Mesendoderm (in vitro differentiated cells): ENCODE data around the gene HSD17B11.
"Not testable (repeated sequence)": the region's sequence is repeated elsewhere in the genome, so short reads cannot be mapped to it uniquely, and the experiment has no call there.

Experiments
- DNase-seq: peaks from one replicate; pipeline ENCODE4 v3.0.0; 2013
- H2AK5ac ChIP-seq: 2 replicates; pipeline ENCODE4 v1.6.1; 2013; ENCODE audit warnings: low read length, inconsistent platforms
- H2BK120ac ChIP-seq: 2 replicates; pipeline ENCODE4 v1.6.1; 2013; ENCODE audit warnings: low read depth, mild to moderate bottlenecking, low read length, moderate library complexity, mixed read lengths
- H2BK15ac ChIP-seq: replicated peaks from 2 replicates; pipeline ENCODE4 v1.6.1; 2013; ENCODE audit warnings: low read depth, mild to moderate bottlenecking, moderate library complexity
- H2BK5ac ChIP-seq: 2 replicates; pipeline ENCODE4 v1.6.1; 2013; ENCODE audit warnings: low read length, inconsistent platforms
- H3K18ac ChIP-seq: 2 replicates; pipeline ENCODE4 v1.6.1; 2013; ENCODE audit warnings: mild to moderate bottlenecking, low read length, mixed read lengths
- H3K23ac ChIP-seq: one replicate; pipeline ENCODE4 v1.6.1; 2013; ENCODE audit warnings: low read length
- H3K27ac ChIP-seq: 2 replicates; pipeline ENCODE4 v1.5.1; 2013; ENCODE audit warnings: low read depth, mild to moderate bottlenecking, inconsistent platforms, low read length, moderate library complexity
- H3K27me3 ChIP-seq: 2 replicates; pipeline ENCODE4 v1.6.1; 2013; ENCODE audit warnings: low read length, control low read depth, mild to moderate bottlenecking, inconsistent platforms; ENCODE audit not compliant: insufficient read depth, poor library complexity
- H3K36me3 ChIP-seq: 2 replicates; pipeline ENCODE4 v1.6.1; 2013; ENCODE audit warnings: low read length, inconsistent platforms; ENCODE audit not compliant: control insufficient read depth, insufficient read depth
- H3K4ac ChIP-seq: one replicate; pipeline ENCODE4 v1.6.1; 2013; ENCODE audit warnings: low read depth, mild to moderate bottlenecking, low read length, moderate library complexity
- H3K4me1 ChIP-seq: 2 replicates; pipeline ENCODE4 v1.6.1; 2013; ENCODE audit warnings: low read depth, low read length, inconsistent platforms; ENCODE audit not compliant: control insufficient read depth
- H3K4me2 ChIP-seq: 2 replicates; pipeline ENCODE4 v1.6.1; 2013; ENCODE audit warnings: low read length
- H3K4me3 ChIP-seq: 2 replicates; pipeline ENCODE4 v1.5.1; 2013; ENCODE audit warnings: mild to moderate bottlenecking, low read length
- H3K56ac ChIP-seq: one replicate; pipeline ENCODE4 v1.6.1; 2013; ENCODE audit warnings: low read length
- H3K79me1 ChIP-seq: 2 replicates; pipeline ENCODE4 v1.6.1; 2013; ENCODE audit warnings: low read length, inconsistent platforms
- H3K79me2 ChIP-seq: 2 replicates; pipeline ENCODE4 v1.6.1; 2013; ENCODE audit warnings: mild to moderate bottlenecking, low read length; ENCODE audit not compliant: control insufficient read depth, insufficient read depth
- H3K9ac ChIP-seq: 2 replicates; pipeline ENCODE4 v1.6.1; 2013; ENCODE audit warnings: low read length, inconsistent platforms
- H4K5ac ChIP-seq: one replicate; pipeline ENCODE4 v1.6.1; 2013; ENCODE audit warnings: low read length
- H4K8ac ChIP-seq: one replicate; pipeline ENCODE4 v1.6.1; 2013; ENCODE audit warnings: low read depth, mild to moderate bottlenecking, control low read depth, low read length, moderate library complexity
- WGBS: extraction: QIAGEN DNeasy Blood & Tissue Kit; methylation state at CpG from one replicate; pipeline ENCODE4 v1.1.7; 2013; ENCODE audit warnings: low lambda C conversion rate, missing lambda C conversion rate; ENCODE audit not compliant: insufficient coverage; ENCODE audit errors: extremely low coverage; 5-methylcytosine and 5-hydroxymethylcytosine counted together

HSD17B11 gene

GRCh38 chr4:87420276-87420830 lies 29.4 kb upstream of the HSD17B11 start:
- Histone ChIP-seq H3K4ac (no peak overlapping the region), H3K79me2 (peaks cover 17% of the 10 kb centered on the region), H3K27ac (no peak overlapping the region), H3K36me3 (no peaks in the 10 kb centered on the region), H2BK120ac (no peak overlapping the region), H2BK15ac (no peak overlapping the region), H2AK5ac (no peak overlapping the region), H3K4me2 (no peak overlapping the region), H3K56ac (no peak overlapping the region), H3K27me3 (no peaks in the 10 kb centered on the region), H4K5ac (no peak overlapping the region), H3K18ac (no peak overlapping the region), H2BK5ac (peak overlapping the region; percentile 64), H3K4me1 (peaks cover 7% of the 10 kb centered on the region), H3K23ac (no peak overlapping the region), H4K8ac (peak overlapping the region; percentile 65), H3K79me1 (peaks cover 7% of the 10 kb centered on the region), H3K4me3 (no peak overlapping the region), H3K9ac (no peak overlapping the region)
- WGBS: no CpG with 5 or more reads among the region's 4 CpGs
- DNase-seq: no peak

GRCh38 chr4:87419578-87420249 lies 28.7 kb upstream of the HSD17B11 start:
- peak overlapping the region; percentile 65 for H4K8ac ChIP-seq
- no peak overlapping the region for H3K56ac ChIP-seq
- H3K79me1 ChIP-seq: peaks cover 3% of the 10 kb centered on the region
- peaks cover 12% of the 10 kb centered on the region for H3K79me2 ChIP-seq
- H3K9ac ChIP-seq: no peak overlapping the region
- no peak overlapping the region for H2BK120ac ChIP-seq
- no peak overlapping the region for H4K5ac ChIP-seq
- H3K36me3 ChIP-seq: no peaks in the 10 kb centered on the region
- H3K4me1 ChIP-seq: peaks cover 7% of the 10 kb centered on the region
- no peak overlapping the region for H2BK15ac ChIP-seq
- H3K4me3 ChIP-seq: no peak overlapping the region
- no peak overlapping the region for H2AK5ac ChIP-seq
- no peak overlapping the region for H3K27ac ChIP-seq
- H3K4me2 ChIP-seq: no peak overlapping the region
- no peak overlapping the region for H3K23ac ChIP-seq
- WGBS: no CpG with 5 or more reads among the region's 5 CpGs
- no peak overlapping the region for H2BK5ac ChIP-seq
- no peak for DNase-seq
- no peak overlapping the region for H3K18ac ChIP-seq
- H3K27me3 ChIP-seq: no peaks in the 10 kb centered on the region
- H3K4ac ChIP-seq: no peak overlapping the region

- not testable (repeated sequence) for H3K4me1 ChIP-seq, DNase-seq, H3K4ac ChIP-seq, H4K5ac ChIP-seq, H2BK15ac ChIP-seq, H3K9ac ChIP-seq, H2BK5ac ChIP-seq, H3K27me3 ChIP-seq, H4K8ac ChIP-seq, H3K23ac ChIP-seq, H3K56ac ChIP-seq, H3K27ac ChIP-seq, H2BK120ac ChIP-seq, H3K18ac ChIP-seq, H3K79me1 ChIP-seq, H3K79me2 ChIP-seq, H3K4me3 ChIP-seq, H2AK5ac ChIP-seq, H3K36me3 ChIP-seq, H3K4me2 ChIP-seq
- no CpG with 5 or more reads among the region's 4 CpGs for WGBS
Observed at GRCh38 chr4:87418410-87418809, 27.4 kb upstream of the HSD17B11 start.

DNA sequence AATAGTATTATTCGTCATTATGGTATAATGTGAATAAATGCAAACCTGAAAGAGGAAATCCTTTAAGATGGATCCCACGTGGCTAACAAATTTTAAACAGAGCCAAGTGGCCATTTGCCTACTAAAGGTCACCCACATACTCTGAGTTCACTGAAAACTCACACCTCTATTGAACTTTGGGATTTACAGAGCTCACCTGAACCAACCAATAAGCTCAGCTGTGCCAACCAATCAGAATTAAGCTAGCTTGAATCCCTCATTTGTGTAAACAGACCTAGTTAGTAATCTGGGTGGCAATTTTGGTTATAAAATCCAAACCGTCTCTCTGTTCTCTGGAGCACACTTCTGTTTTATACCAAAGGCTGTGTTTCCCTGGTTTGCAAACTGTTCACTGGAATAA lies 26.0 kb upstream of the HSD17B11 start:
- no peak overlapping the region for H3K9ac ChIP-seq
- H3K79me1 ChIP-seq: no peaks in the 10 kb centered on the region
- no peak overlapping the region for H3K4ac ChIP-seq
- H2BK120ac ChIP-seq: no peak overlapping the region
- H3K18ac ChIP-seq: no peak overlapping the region
- H3K27me3 ChIP-seq: no peaks in the 10 kb centered on the region
- no peak overlapping the region for H4K8ac ChIP-seq
- no peak overlapping the region for H2BK5ac ChIP-seq
- H3K27ac ChIP-seq: no peak overlapping the region
- no peaks in the 10 kb centered on the region for H3K79me2 ChIP-seq
- H3K4me2 ChIP-seq: no peak overlapping the region
- H2BK15ac ChIP-seq: no peak overlapping the region
- peaks cover 4% of the 10 kb centered on the region for H3K4me1 ChIP-seq
- H3K23ac ChIP-seq: no peak overlapping the region
- H2AK5ac ChIP-seq: no peak overlapping the region
- no peak for DNase-seq
- H3K36me3 ChIP-seq: no peaks in the 10 kb centered on the region
- WGBS: no CpG with 5 or more reads among the region's 3 CpGs
- no peak overlapping the region for H4K5ac ChIP-seq
- no peak overlapping the region for H3K4me3 ChIP-seq
- H3K56ac ChIP-seq: no peak overlapping the region

DNA sequence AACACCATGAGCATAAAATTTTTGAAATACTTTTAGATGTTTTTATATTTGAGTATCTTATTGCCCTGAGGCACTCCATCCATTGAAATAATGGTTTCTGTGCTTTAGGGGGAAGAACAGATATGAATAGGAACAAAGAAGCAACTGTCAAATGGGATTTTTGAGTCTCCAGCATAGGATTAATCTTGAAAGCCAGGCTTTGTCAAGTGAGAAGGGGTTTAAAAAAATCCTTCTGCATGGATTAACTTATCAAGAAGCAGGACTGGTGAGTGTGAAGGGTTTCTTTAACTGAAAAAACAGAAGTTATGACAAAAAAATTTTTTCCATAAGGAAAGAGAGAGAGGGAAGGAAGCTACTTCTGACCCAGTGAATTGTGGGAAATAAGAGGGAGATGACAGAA lies 23.8 kb upstream of the HSD17B11 start:
- DNase-seq: no peak
- H2AK5ac ChIP-seq: no peak overlapping the region
- H3K56ac ChIP-seq: no peak overlapping the region
- no peak overlapping the region for H2BK120ac ChIP-seq
- H3K36me3 ChIP-seq: no peaks in the 10 kb centered on the region
- H3K27me3 ChIP-seq: no peaks in the 10 kb centered on the region
- no peak overlapping the region for H4K8ac ChIP-seq
- no peak overlapping the region for H2BK5ac ChIP-seq
- H3K79me2 ChIP-seq: no peaks in the 10 kb centered on the region
- no peaks in the 10 kb centered on the region for H3K79me1 ChIP-seq
- no peak overlapping the region for H3K4me2 ChIP-seq
- H3K18ac ChIP-seq: no peak overlapping the region
- no peaks in the 10 kb centered on the region for H3K4me1 ChIP-seq
- H3K9ac ChIP-seq: no peak overlapping the region
- H2BK15ac ChIP-seq: no peak overlapping the region
- no peak overlapping the region for H3K27ac ChIP-seq
- H3K4me3 ChIP-seq: no peak overlapping the region
- no peak overlapping the region for H3K4ac ChIP-seq
- no peak overlapping the region for H3K23ac ChIP-seq
- no peak overlapping the region for H4K5ac ChIP-seq

DNA sequence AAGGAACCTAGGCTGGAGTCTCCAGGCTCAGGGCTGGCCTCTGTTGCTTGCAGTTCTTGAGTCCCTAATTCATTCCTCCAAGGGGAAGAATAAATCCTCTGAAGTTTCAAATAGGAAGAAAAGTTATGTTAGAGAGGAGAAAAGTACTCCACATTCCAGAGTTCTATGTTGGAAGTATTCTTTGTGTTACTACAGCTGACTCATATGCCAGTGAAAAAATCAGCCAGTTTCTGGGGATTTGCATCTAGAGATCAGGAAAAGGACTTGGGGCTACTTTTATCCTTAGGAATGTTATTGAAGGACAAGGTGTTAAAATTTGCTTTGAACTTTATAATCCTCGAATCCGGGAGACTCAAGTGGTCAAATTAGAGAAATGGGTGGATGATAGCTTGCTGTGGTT lies 19.7 kb upstream of the HSD17B11 start:
- Histone ChIP-seq H3K23ac (no peak overlapping the region), H3K4ac (no peak overlapping the region), H2BK15ac (no peak overlapping the region), H2BK5ac (no peak overlapping the region), H2AK5ac (no peak overlapping the region), H3K27ac (no peak overlapping the region), H4K8ac (no peak overlapping the region), H3K79me2 (no peaks in the 10 kb centered on the region), H3K4me2 (no peak overlapping the region), H2BK120ac (no peak overlapping the region), H3K56ac (no peak overlapping the region), H3K18ac (no peak overlapping the region), H3K4me1 (no peaks in the 10 kb centered on the region), H3K27me3 (no peaks in the 10 kb centered on the region), H4K5ac (no peak overlapping the region), H3K4me3 (no peak overlapping the region), H3K9ac (no peak overlapping the region), H3K36me3 (no peaks in the 10 kb centered on the region), H3K79me1 (no peaks in the 10 kb centered on the region)
- WGBS: no CpG with 5 or more reads among the region's 2 CpGs
- DNase-seq: no peak
